Right atrium auricular region (tissue), 2 donors: Measurements from ENCODE around the gene SLC4A11. TPM values are rescaled to one million over a fixed set of nuclear protein-coding genes. Genes with fewer than 3 reads are reported as not detected.

Source experiments
- DNase-seq: peaks from one replicate; pipeline ENCODE4 v3.0.0-alpha.2; 2019; ENCODE audit warnings: low spot score
- H3K27ac ChIP-seq, 2 donors: fragments of 200-600 bp; sonication (generic); 1 replicate in 1 of 2; 2 replicates in 1 of 2; pipeline ENCODE4 v1.5.1; 2016 to 2019
- H3K27me3 ChIP-seq, 2 donors: fragments of 200-600 bp; sonication (generic); one replicate each; pipeline versions ENCODE4 v1.5.1 to v1.6.0; 2017 to 2019
- H3K36me3 ChIP-seq: fragments of 200-600 bp; sonication (generic); one replicate; pipeline ENCODE4 v1.5.1; 2016
- H3K4me1 ChIP-seq, 2 donors: fragments of 200-600 bp; sonication (generic); one replicate each; pipeline versions ENCODE4 v1.5.1 to v1.6.0; 2017 to 2019
- H3K4me3 ChIP-seq, 2 donors: fragments of 200-600 bp; sonication (generic); 1 replicate in 1 of 2; 2 replicates in 1 of 2; pipeline ENCODE4 v1.5.1; 2017 to 2019; ENCODE audit warnings: mild to moderate bottlenecking in 1 of 2, moderate library complexity in 1 of 2
- H3K9me3 ChIP-seq, 2 donors: fragments of 200-600 bp; sonication (generic); one replicate each; pipeline ENCODE4 v1.5.1; 2019
- CTCF ChIP-seq, 2 donors: fragments of 200-600 bp; sonication (generic); IDR thresholded peaks; one replicate each; pipeline ENCODE4 v1.5.1; 2019; ENCODE audit warnings: antibody characterized with exemption in 2 of 2
- total RNA-seq, 2 donors: library from RNA; depleted of rRNA; stranded (reverse); fragments of >200 nt; gene quantifications; one replicate each; pipeline ENCODE4 v1.1.0, GENCODE V29; 2016

Gene SLC4A11
- total RNA-seq, 2 donors from 2014 or later, result 0.16 TPM; not detected in 1

- H3K36me3 ChIP-seq, result peaks cover 19% of the 10 kb centered on the region
- H3K9me3 ChIP-seq, result no peaks in the 10 kb centered on the region
- H3K4me1 ChIP-seq, result peaks cover 0 to 14% of the 10 kb centered on the region in 2 donors
- no peaks in the 10 kb centered on the region for H3K27me3 ChIP-seq
- TF ChIP-seq CTCF (IDR thresholded peaks at IDR 0.05), result no peak
- no peak for DNase-seq
- peak overlapping the region in 1 of 2 donors; percentile 24 for H3K4me3 ChIP-seq
- H3K27ac ChIP-seq, result no peak overlapping the region
Observed at GRCh38 chr20:3248993-3249347, 10.0 kb upstream of the SLC4A11 start.

GRCh38 chr20:3248167-3248992 lies 9.4 kb upstream of the SLC4A11 start:
- H3K27me3 ChIP-seq, result no peaks in the 10 kb centered on the region
- H3K27ac ChIP-seq, result no peak overlapping the region
- peaks cover 14% of the 10 kb centered on the region for H3K36me3 ChIP-seq
- H3K4me1 ChIP-seq, result peaks cover 0 to 14% of the 10 kb centered on the region in 2 donors
- DNase-seq, result peak; percentile 62
- no peak for TF ChIP-seq CTCF (IDR thresholded peaks at IDR 0.05)
- H3K4me3 ChIP-seq, result peak overlapping the region in 1 of 2 donors; percentile 24
- no peaks in the 10 kb centered on the region for H3K9me3 ChIP-seq

- no peaks in the 10 kb centered on the region for H3K9me3 ChIP-seq
- peaks cover 8% of the 10 kb centered on the region for H3K36me3 ChIP-seq
- H3K4me3 ChIP-seq, result no peak overlapping the region
- H3K27me3 ChIP-seq, result no peaks in the 10 kb centered on the region
- no peak for TF ChIP-seq CTCF (IDR thresholded peaks at IDR 0.05)
- H3K27ac ChIP-seq, result no peak overlapping the region
- peaks cover 0 to 14% of the 10 kb centered on the region in 2 donors for H3K4me1 ChIP-seq
- DNase-seq, result no peak
Observed at GRCh38 chr20:3247638-3248037, 8.6 kb upstream of the SLC4A11 start.

GRCh38 chr20:3246682-3247081 lies 7.7 kb upstream of the SLC4A11 start:
- TF ChIP-seq CTCF (IDR thresholded peaks at IDR 0.05), result no peak
- Histone ChIP-seq H3K27ac (no peak overlapping the region), H3K4me3 (no peak overlapping the region), H3K9me3 (no peaks in the 10 kb centered on the region), H3K27me3 (no peaks in the 10 kb centered on the region), H3K4me1 (peaks cover 0 to 14% of the 10 kb centered on the region in 2 donors), H3K36me3 (no peaks in the 10 kb centered on the region)
- no peak for DNase-seq

- H3K4me1 ChIP-seq, result peaks cover 0 to 14% of the 10 kb centered on the region in 2 donors
- no peaks in the 10 kb centered on the region for H3K36me3 ChIP-seq
- no peaks in the 10 kb centered on the region for H3K27me3 ChIP-seq
- H3K9me3 ChIP-seq, result no peaks in the 10 kb centered on the region
- no peak for TF ChIP-seq CTCF (IDR thresholded peaks at IDR 0.05)
- DNase-seq, result no peak
- no peak overlapping the region for H3K27ac ChIP-seq
- H3K4me3 ChIP-seq, result no peak overlapping the region
Observed at GRCh38 chr20:3245711-3246110, 6.7 kb upstream of the SLC4A11 start.
